ENCODE results near the gene TMEM115. TPM values are rescaled to one million over a fixed set of nuclear protein-coding genes. Genes with fewer than 3 reads are reported as not detected.

Gene TMEM115
- total and polyA plus RNA-seq, 2 of the 13 experiments (the other 11 are each of a cell fraction or from before 2014, with no cell fraction given): 22.1 to 30.7 TPM

DNA sequence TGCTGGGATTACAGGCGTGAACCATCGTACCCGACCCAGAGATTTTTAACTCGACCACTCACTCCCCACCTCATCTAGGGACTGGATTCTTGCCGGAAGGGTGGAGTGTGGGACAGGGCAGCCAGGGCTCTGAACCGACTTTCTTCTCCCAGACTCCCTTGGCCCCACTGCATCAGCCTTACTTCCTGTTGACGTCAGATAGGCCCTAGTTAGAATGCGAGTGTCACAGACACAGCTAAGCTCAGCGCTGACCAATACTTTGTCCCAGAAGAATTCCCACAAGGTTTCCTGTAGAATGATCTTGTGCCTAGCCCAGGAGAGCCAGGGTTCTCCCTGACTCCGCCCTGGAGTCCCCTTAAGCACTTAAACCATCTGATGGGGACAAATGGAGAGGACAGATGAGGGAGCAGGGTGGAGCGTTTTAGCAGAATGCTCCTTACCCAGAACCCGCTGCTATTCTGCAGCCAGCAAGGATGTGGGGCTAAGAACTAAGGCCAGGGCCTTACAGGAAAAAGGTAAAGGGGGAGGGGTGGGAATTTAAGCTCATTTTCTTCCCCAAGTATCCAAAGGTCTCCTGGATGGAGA is 25.5 kb downstream of the TMEM115 start (continued):
- TF ChIP-seq, protein P1, sequence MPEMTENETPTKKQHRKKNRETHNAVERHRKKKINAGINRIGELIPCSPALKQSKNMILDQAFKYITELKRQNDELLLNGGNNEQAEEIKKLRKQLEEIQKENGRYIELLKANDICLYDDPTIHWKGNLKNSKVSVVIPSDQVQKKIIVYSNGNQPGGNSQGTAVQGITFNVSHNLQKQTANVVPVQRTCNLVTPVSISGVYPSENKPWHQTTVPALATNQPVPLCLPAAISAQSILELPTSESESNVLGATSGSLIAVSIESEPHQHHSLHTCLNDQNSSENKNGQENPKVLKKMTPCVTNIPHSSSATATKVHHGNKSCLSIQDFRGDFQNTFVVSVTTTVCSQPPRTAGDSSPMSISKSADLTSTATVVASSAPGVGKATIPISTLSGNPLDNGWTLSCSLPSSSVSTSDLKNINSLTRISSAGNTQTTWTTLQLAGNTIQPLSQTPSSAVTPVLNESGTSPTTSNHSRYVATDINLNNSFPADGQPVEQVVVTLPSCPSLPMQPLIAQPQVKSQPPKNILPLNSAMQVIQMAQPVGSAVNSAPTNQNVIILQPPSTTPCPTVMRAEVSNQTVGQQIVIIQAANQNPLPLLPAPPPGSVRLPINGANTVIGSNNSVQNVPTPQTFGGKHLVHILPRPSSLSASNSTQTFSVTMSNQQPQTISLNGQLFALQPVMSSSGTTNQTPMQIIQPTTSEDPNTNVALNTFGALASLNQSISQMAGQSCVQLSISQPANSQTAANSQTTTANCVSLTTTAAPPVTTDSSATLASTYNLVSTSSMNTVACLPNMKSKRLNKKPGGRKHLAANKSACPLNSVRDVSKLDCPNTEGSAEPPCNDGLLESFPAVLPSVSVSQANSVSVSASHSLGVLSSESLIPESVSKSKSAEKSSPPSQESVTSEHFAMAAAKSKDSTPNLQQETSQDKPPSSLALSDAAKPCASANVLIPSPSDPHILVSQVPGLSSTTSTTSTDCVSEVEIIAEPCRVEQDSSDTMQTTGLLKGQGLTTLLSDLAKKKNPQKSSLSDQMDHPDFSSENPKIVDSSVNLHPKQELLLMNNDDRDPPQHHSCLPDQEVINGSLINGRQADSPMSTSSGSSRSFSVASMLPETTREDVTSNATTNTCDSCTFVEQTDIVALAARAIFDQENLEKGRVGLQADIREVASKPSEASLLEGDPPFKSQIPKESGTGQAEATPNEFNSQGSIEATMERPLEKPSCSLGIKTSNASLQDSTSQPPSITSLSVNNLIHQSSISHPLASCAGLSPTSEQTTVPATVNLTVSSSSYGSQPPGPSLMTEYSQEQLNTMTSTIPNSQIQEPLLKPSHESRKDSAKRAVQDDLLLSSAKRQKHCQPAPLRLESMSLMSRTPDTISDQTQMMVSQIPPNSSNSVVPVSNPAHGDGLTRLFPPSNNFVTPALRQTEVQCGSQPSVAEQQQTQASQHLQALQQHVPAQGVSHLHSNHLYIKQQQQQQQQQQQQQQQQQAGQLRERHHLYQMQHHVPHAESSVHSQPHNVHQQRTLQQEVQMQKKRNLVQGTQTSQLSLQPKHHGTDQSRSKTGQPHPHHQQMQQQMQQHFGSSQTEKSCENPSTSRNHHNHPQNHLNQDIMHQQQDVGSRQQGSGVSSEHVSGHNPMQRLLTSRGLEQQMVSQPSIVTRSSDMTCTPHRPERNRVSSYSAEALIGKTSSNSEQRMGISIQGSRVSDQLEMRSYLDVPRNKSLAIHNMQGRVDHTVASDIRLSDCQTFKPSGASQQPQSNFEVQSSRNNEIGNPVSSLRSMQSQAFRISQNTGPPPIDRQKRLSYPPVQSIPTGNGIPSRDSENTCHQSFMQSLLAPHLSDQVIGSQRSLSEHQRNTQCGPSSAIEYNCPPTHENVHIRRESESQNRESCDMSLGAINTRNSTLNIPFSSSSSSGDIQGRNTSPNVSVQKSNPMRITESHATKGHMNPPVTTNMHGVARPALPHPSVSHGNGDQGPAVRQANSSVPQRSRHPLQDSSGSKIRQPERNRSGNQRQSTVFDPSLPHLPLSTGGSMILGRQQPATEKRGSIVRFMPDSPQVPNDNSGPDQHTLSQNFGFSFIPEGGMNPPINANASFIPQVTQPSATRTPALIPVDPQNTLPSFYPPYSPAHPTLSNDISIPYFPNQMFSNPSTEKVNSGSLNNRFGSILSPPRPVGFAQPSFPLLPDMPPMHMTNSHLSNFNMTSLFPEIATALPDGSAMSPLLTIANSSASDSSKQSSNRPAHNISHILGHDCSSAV (CRISPR knock-in tag; IDR thresholded peaks at IDR 0.05; ENCODE audit: borderline replicate concordance): no peak
- TF ChIP-seq ATF1 (CRISPR knock-in tag; IDR thresholded peaks at IDR 0.05): no peak
- TF ChIP-seq, protein P2, sequence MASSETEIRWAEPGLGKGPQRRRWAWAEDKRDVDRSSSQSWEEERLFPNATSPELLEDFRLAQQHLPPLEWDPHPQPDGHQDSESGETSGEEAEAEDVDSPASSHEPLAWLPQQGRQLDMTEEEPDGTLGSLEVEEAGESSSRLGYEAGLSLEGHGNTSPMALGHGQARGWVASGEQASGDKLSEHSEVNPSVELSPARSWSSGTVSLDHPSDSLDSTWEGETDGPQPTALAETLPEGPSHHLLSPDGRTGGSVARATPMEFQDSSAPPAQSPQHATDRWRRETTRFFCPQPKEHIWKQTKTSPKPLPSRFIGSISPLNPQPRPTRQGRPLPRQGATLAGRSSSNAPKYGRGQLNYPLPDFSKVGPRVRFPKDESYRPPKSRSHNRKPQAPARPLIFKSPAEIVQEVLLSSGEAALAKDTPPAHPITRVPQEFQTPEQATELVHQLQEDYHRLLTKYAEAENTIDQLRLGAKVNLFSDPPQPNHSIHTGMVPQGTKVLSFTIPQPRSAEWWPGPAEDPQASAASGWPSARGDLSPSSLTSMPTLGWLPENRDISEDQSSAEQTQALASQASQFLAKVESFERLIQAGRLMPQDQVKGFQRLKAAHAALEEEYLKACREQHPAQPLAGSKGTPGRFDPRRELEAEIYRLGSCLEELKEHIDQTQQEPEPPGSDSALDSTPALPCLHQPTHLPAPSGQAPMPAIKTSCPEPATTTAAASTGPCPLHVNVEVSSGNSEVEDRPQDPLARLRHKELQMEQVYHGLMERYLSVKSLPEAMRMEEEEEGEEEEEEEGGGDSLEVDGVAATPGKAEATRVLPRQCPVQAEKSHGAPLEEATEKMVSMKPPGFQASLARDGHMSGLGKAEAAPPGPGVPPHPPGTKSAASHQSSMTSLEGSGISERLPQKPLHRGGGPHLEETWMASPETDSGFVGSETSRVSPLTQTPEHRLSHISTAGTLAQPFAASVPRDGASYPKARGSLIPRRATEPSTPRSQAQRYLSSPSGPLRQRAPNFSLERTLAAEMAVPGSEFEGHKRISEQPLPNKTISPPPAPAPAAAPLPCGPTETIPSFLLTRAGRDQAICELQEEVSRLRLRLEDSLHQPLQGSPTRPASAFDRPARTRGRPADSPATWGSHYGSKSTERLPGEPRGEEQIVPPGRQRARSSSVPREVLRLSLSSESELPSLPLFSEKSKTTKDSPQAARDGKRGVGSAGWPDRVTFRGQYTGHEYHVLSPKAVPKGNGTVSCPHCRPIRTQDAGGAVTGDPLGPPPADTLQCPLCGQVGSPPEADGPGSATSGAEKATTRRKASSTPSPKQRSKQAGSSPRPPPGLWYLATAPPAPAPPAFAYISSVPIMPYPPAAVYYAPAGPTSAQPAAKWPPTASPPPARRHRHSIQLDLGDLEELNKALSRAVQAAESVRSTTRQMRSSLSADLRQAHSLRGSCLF (CRISPR knock-in tag; IDR thresholded peaks at IDR 0.05; ENCODE audit: borderline replicate concordance): no peak
- TF ChIP-seq, protein P3, sequence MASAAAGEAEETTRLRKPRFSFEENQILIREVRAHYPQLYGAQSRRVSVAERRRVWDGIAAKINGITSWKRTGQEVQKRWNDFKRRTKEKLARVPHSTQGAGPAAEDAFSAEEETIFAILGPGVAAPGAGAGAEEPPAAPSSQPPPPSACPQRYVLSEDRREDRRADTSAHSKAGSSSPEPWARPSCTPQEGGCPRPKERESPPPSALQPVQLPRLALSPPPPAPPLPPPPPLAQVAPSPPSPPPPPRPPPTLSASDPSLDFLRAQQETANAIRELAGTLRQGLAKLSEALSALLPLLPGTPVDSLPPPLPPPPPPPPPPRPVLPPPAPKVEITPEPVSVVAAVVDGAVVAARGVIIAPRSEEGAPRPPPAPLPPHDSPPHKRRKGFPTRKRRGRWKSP (CRISPR knock-in tag; IDR thresholded peaks at IDR 0.05): no peak
- TF ChIP-seq MED1 (CRISPR knock-in tag; IDR thresholded peaks at IDR 0.05): no peak
- no peak for TF ChIP-seq EEA1 (CRISPR knock-in tag; IDR thresholded peaks at IDR 0.05; ENCODE audit: borderline replicate concordance)
- TF ChIP-seq ZNF468 (CRISPR knock-in tag; IDR thresholded peaks at IDR 0.05): no peak
- TF ChIP-seq, protein P4, sequence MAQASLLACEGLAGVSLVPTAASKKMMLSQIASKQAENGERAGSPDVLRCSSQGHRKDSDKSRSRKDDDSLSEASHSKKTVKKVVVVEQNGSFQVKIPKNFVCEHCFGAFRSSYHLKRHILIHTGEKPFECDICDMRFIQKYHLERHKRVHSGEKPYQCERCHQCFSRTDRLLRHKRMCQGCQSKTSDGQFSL (CRISPR knock-in tag; IDR thresholded peaks at IDR 0.05): no peak
- no peak for TF ChIP-seq PHF20 (CRISPR knock-in tag; IDR thresholded peaks at IDR 0.05)
- TF ChIP-seq HMG20A (CRISPR knock-in tag; IDR thresholded peaks at IDR 0.05; ENCODE audit: borderline replicate concordance): no peak
- TF ChIP-seq, protein P5, sequence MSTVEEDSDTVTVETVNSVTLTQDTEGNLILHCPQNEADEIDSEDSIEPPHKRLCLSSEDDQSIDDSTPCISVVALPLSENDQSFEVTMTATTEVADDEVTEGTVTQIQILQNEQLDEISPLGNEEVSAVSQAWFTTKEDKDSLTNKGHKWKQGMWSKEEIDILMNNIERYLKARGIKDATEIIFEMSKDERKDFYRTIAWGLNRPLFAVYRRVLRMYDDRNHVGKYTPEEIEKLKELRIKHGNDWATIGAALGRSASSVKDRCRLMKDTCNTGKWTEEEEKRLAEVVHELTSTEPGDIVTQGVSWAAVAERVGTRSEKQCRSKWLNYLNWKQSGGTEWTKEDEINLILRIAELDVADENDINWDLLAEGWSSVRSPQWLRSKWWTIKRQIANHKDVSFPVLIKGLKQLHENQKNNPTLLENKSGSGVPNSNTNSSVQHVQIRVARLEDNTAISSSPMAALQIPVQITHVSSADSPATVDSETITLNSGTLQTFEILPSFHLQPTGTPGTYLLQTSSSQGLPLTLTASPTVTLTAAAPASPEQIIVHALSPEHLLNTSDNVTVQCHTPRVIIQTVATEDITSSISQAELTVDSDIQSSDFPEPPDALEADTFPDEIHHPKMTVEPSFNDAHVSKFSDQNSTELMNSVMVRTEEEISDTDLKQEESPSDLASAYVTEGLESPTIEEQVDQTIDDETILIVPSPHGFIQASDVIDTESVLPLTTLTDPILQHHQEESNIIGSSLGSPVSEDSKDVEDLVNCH (CRISPR knock-in tag; IDR thresholded peaks at IDR 0.05): no peak
- TF ChIP-seq ZNF232 (CRISPR knock-in tag; IDR thresholded peaks at IDR 0.05; ENCODE audit: borderline replicate concordance): no peak

Data from HepG2 (cell line).